WERI-Rb-1 (cell line): Measurements from ENCODE around the gene FANCD2OS.

Experiments used
- DNase-seq: peaks from one replicate; pipeline ENCODE4 v3.0.0-alpha.2; 2020
- H3K27ac ChIP-seq: fragments of 250-450 bp; sonication (Bioruptor Pico); 2 replicates; pipeline ENCODE4 v1.5.1; 2020; ENCODE audit warnings: mild to moderate bottlenecking, moderate library complexity
- H3K27me3 ChIP-seq: fragments of 250-450 bp; sonication (Bioruptor Pico); 2 replicates; pipeline ENCODE4 v1.5.1; 2021; ENCODE audit warnings: mild to moderate bottlenecking, low read depth, moderate library complexity; ENCODE audit not compliant: insufficient read depth, severe bottlenecking
- H3K36me3 ChIP-seq: fragments of 250-450 bp; sonication (Bioruptor Pico); 2 replicates; pipeline ENCODE4 v1.5.1; 2020; ENCODE audit warnings: mild to moderate bottlenecking, moderate library complexity
- H3K4me3 ChIP-seq: 2 replicates; pipeline ENCODE4 v1.5.1; 2011; ENCODE audit warnings: low read depth, mild to moderate bottlenecking, control low read depth, low read length
- H3K9me3 ChIP-seq: fragments of 250-450 bp; sonication (Bioruptor Pico); 2 replicates; pipeline ENCODE4 v1.5.1; 2021; ENCODE audit warnings: mild to moderate bottlenecking, moderate library complexity; ENCODE audit not compliant: severe bottlenecking
- TF ChIP-seq, protein P1 (sequence below): IDR thresholded peaks from 2 replicates; pipeline ENCODE4 v1.5.1; 2011; ENCODE audit warnings: low read depth, mild to moderate bottlenecking, control low read depth, inconsistent platforms, low read length

The FANCD2OS gene

DNA sequence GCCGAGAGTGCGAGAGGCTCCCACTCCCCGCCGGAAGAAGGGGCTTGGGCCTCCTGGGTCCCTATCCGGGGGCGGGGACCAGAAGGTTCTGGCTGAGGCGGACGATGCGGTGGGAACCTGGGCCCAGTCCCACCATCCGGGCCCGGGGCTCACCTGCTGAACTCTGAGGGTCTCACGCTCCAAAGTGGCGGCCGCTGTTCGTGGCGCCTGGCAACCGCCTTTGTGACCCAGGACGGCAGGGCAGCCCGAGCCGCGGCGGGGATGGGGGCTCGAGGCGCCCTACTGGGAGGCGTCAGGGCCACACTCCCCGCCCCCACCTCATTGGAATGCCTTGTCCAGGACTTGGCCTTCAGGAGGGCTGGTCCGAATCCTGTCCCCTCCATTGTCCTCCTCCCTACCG is at the start of gene FANCD2OS:
Gene FANCD2OS (minus strand): TSS at position 165 of the 400 bp plus-strand sequence. CDS start 3,481 bp downstream, outside the sequence.
- TF ChIP-seq, protein P1, sequence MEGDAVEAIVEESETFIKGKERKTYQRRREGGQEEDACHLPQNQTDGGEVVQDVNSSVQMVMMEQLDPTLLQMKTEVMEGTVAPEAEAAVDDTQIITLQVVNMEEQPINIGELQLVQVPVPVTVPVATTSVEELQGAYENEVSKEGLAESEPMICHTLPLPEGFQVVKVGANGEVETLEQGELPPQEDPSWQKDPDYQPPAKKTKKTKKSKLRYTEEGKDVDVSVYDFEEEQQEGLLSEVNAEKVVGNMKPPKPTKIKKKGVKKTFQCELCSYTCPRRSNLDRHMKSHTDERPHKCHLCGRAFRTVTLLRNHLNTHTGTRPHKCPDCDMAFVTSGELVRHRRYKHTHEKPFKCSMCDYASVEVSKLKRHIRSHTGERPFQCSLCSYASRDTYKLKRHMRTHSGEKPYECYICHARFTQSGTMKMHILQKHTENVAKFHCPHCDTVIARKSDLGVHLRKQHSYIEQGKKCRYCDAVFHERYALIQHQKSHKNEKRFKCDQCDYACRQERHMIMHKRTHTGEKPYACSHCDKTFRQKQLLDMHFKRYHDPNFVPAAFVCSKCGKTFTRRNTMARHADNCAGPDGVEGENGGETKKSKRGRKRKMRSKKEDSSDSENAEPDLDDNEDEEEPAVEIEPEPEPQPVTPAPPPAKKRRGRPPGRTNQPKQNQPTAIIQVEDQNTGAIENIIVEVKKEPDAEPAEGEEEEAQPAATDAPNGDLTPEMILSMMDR = no peak
- H3K36me3 ChIP-seq = no peaks in the 10 kb centered on the region
- no peaks in the 10 kb centered on the region for H3K9me3 ChIP-seq
- H3K27me3 ChIP-seq = no peaks in the 10 kb centered on the region
- H3K27ac ChIP-seq = no peak within 1 kb of the TSS
- DNase-seq = no peak
- no peak within 1 kb of the TSS for H3K4me3 ChIP-seq

DNA sequence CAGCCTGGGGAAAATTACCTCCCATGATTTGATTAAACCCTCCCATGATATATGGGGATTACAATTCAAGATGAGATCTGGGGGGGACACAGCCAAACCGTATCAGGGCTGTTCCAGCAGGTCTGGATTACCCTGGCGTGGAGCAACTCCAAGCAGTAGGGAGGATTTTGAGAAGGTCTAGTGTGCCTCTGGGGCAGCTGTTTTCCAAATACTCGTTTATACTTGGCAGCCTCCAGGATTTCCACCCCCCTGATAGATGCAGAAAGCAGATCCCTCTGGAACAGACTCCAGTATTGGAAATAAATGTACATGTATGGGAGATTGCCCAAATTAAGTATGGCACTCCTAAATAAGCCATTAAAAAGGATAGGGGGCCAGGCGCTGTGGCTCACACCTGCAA is 49.0 kb upstream of the FANCD2OS start:
- no peak overlapping the region for H3K4me3 ChIP-seq
- no peak overlapping the region for H3K27ac ChIP-seq
- no peak for DNase-seq
- TF ChIP-seq, protein P1 = no peak
- no peaks in the 10 kb centered on the region for H3K9me3 ChIP-seq
- peaks cover 21% of the 10 kb centered on the region for H3K36me3 ChIP-seq
- no peaks in the 10 kb centered on the region for H3K27me3 ChIP-seq

GRCh38 chr3:10155658-10156057 is 47.6 kb upstream of the FANCD2OS start:
- no peak overlapping the region for H3K27ac ChIP-seq
- peaks cover 34% of the 10 kb centered on the region for H3K36me3 ChIP-seq
- no peak for DNase-seq
- no peak overlapping the region for H3K4me3 ChIP-seq
- H3K27me3 ChIP-seq = no peaks in the 10 kb centered on the region
- no peaks in the 10 kb centered on the region for H3K9me3 ChIP-seq
- TF ChIP-seq, protein P1 = no peak

DNA sequence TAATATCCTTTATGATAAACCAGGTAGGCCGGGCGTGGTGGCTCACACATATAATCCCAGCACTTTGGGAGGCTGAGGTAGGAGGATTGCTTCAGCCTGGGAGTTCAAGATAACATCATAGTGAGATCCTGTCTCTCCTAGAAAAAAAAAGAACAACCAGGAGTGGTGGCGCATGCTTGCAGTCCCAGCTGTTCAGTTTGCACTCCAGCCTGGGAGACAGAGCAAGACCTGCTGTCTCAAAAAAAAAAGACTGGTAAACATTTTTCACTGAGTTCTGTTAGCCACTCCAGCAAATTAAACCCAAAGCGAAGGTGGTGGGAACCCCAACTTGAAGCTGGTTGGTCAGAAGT is 47.0 kb upstream of the FANCD2OS start:
- no peak for DNase-seq
- TF ChIP-seq, protein P1 = no peak
- Histone ChIP-seq H3K9me3 (no peaks in the 10 kb centered on the region), H3K27me3 (no peaks in the 10 kb centered on the region), H3K27ac (no peak overlapping the region), H3K36me3 (peaks cover 40% of the 10 kb centered on the region), H3K4me3 (no peak overlapping the region)

DNA sequence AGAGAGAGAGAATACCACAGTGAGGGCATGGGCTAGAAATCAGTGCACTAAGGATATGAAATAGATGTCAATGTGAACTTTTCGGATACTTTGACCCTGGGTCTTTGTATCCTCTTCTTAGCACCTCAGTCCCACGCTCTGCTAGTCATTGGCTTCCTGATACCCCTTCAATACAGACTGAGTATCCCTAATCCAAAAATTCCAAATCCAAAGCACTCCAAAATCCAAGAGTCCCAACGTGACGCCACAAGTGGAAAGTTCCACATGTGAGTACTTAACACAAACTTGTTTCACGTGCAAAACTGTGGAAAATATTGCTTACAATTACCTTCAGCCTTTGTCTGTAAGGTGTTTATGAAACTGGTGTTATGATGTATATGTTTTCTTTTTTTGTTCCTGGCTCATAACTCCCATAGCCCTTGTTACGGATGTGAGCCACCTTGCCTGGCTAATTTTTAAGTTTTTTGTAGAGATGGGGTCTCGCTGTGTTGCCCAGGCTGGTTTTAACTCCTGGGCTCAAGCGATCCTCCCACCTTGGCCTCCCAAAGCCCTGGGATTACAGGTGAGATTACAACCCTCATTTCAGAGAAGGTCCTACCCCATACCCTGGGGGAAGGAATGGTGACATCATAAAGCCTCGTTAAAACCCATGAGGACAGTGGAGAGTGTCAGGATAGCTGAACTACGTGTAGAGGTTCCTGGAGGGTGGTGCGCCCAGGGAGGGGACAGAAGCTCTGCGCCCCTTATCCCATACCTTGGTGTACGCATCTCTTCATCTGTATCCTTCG is 46.5 kb upstream of the FANCD2OS start:
- Histone ChIP-seq H3K36me3 (peaks cover 46% of the 10 kb centered on the region), H3K27me3 (no peaks in the 10 kb centered on the region), H3K4me3 (no peak overlapping the region), H3K9me3 (no peaks in the 10 kb centered on the region), H3K27ac (no peak overlapping the region)
- TF ChIP-seq, protein P1 = no peak
- no peak for DNase-seq

GRCh38 chr3:10150987-10151386 is 42.9 kb upstream of the FANCD2OS start:
- no peak for DNase-seq
- Histone ChIP-seq H3K27me3 (no peaks in the 10 kb centered on the region), H3K9me3 (no peaks in the 10 kb centered on the region), H3K27ac (no peak overlapping the region), H3K4me3 (no peak overlapping the region), H3K36me3 (peaks cover 72% of the 10 kb centered on the region)
- TF ChIP-seq, protein P1 = no peak
